Measurements from ENCODE around the gene UCP2. TPM values are rescaled to one million over a fixed set of nuclear protein-coding genes. Genes with fewer than 3 reads are reported as not detected.

Gene UCP2
- total and polyA plus RNA-seq, 9 of the 15 experiments (the other 6 are each of a cell fraction or from before 2014, with no cell fraction given), result 19.2 to 216 (median 87.9) TPM

- TF ChIP-seq MGA (IDR thresholded peaks at IDR 0.05) (peak; percentile 98), MNT (conservative IDR thresholded peaks at IDR 0.05) (peak; percentile 93 to 96), ZNF740 (CRISPR knock-in tag; IDR thresholded peaks at IDR 0.05) (peak; percentile 83), ZNF740 (tag; IDR thresholded peaks at IDR 0.05) (no peak), MEF2A (IDR thresholded peaks at IDR 0.05; ENCODE audit: control insufficient read depth, low read depth, low read length) (peak; percentile 18; the same call in 1 of the 2 replicates), KLF10 (CRISPR knock-in tag; IDR thresholded peaks at IDR 0.05) (no peak), FOXM1 (IDR thresholded peaks at IDR 0.05; ENCODE audit: low read depth) (peak; percentile 98), FOXM1 (CRISPR knock-in tag; IDR thresholded peaks at IDR 0.05; ENCODE audit: low read depth) (0 out of 2 replicates have a peak, but pooled peaks have one; percentile 46), ZFP30 (CRISPR knock-in tag; IDR thresholded peaks at IDR 0.05; ENCODE audit: borderline replicate concordance) (no peak), TAF1 (IDR thresholded peaks at IDR 0.05; ENCODE audit: control insufficient read depth, extremely low read depth, insufficient read depth, low read length, severe bottlenecking) (peak; percentile 38), ZNF311 (CRISPR knock-in tag; IDR thresholded peaks at IDR 0.05) (peak; percentile 55; the same call in 1 of the 2 replicates)
These were observed 522 bp upstream of the UCP2 start (continued) for GRCh38 chr11:73982990-73983740.

Data from K562 (cell line).